Activated naive CD4-positive, alpha-beta T cell treated with anti-CD3 and anti-CD28 coated beads, Interleukin-2, amount 10 ng/mL, durations not matched to agents 7 days and 5 days (primary cell): ENCODE data around the gene TSPAN15.

Source experiments
- CTCF ChIA-PET: fragments of 350-600 bp; sonication (Branson Sonifier 250); formaldehyde crosslinking; loops from one replicate; lab custom pipeline; 2021; ENCODE audit warnings: antibody characterized with exemption; lab: Charles Lee
- DNase-seq: peaks from one replicate; pipeline ENCODE4 v3.0.0-alpha.2; 2020
- H3K27ac Mint-ChIP-seq: one replicate; pipeline ENCODE4 v1.8.0; 2021; ENCODE audit warnings: mild to moderate bottlenecking, moderate library complexity, mixed read lengths
- H3K27me3 Mint-ChIP-seq: one replicate; pipeline ENCODE4 v1.8.0; 2021; ENCODE audit warnings: mild to moderate bottlenecking, mixed read lengths
- H3K36me3 Mint-ChIP-seq: one replicate; pipeline ENCODE4 v1.8.0; 2021; ENCODE audit warnings: mixed read lengths
- H3K4me1 Mint-ChIP-seq: one replicate; pipeline ENCODE4 v1.8.0; 2021; ENCODE audit warnings: mixed read lengths
- H3K4me3 Mint-ChIP-seq: one replicate; pipeline ENCODE4 v1.8.0; 2021; ENCODE audit warnings: mild to moderate bottlenecking, moderate library complexity, mixed read lengths
- H3K9me3 Mint-ChIP-seq: one replicate; pipeline ENCODE4 v1.8.0; 2021; ENCODE audit warnings: mixed read lengths

The TSPAN15 gene

DNA sequence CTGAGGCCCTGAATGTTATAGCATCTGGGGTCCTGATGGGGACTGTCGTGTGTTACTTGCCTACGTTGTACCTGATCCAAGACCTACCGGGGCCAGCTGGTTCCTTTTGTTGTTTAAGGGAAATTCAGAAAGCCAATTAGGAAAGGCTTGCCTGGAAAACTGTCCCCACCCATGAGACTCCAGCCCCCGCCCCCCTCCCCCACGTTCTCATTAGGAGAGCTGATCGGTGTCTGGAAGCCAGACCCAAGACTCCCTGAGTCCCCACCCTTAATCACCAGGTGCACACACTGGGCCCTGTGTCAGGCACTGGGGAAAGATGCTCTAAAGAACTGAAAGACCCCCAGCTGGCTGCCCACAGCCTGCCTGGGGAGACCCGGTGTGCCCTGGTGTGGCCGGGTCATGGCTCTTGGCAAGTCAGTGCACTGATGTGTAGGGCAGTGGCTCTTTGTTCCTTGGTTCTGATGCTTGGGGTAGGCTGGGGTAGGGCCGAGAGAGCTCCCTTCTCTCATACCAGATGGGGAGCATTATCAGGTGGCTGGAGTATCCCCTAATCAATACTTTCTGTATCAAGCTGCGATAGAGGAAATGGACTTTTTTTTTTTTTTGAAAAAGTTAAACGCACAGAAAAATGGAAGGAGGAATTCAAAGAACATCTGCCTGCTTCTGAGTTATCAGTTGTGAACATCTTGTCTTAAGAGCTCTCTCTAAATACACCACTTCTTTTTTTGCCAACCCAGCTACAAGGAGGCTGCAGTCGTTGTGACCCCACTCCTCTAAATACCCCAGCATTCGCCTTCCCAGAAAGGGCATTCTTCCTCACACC is 16.9 kb downstream of the TSPAN15 start:
- peaks cover 69% of the 10 kb centered on the region for H3K4me1 Mint-ChIP-seq
- no peak overlapping the region for H3K4me3 Mint-ChIP-seq
- no peaks in the 10 kb centered on the region for H3K9me3 Mint-ChIP-seq
- peak overlapping the region; percentile 12 for H3K27ac Mint-ChIP-seq
- DNase-seq = no peak
- peaks cover 38% of the 10 kb centered on the region for H3K27me3 Mint-ChIP-seq
- CTCF ChIA-PET = interaction anchor here (1.1 to 1.3 kb wide), 2 partner anchors 18 to 19 kb away, joined by 3 read pairs; no protein-coding TSS in a partner anchor
- H3K36me3 Mint-ChIP-seq = peaks cover 3% of the 10 kb centered on the region

DNA sequence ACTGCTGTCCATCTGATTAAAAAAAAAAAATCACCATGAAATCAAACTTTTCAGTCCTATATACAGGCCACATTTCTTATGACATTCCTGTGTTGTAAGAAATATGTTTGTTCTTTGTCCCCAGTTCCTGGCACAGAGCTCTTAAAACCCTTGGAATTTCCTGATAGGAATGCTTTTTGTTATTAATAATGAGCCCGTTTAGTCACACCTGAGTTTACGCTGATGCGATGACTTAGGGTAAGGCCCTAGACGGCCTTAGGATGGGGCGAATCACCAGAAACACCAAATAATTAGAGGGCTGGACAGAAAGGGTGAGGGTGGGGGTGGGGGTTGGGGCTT is 17.5 kb downstream of the TSPAN15 start:
- no peak for DNase-seq
- Mint-ChIP-seq H3K4me3 (no peak overlapping the region), H3K4me1 (peaks cover 66% of the 10 kb centered on the region), H3K27me3 (peaks cover 44% of the 10 kb centered on the region), H3K36me3 (peaks cover 1% of the 10 kb centered on the region), H3K9me3 (no peaks in the 10 kb centered on the region), H3K27ac (peak overlapping the region; percentile 12)
- CTCF ChIA-PET = interaction anchor here (1.1 to 1.3 kb wide), 2 partner anchors 18 to 19 kb away, joined by 3 read pairs; no protein-coding TSS in a partner anchor

DNA sequence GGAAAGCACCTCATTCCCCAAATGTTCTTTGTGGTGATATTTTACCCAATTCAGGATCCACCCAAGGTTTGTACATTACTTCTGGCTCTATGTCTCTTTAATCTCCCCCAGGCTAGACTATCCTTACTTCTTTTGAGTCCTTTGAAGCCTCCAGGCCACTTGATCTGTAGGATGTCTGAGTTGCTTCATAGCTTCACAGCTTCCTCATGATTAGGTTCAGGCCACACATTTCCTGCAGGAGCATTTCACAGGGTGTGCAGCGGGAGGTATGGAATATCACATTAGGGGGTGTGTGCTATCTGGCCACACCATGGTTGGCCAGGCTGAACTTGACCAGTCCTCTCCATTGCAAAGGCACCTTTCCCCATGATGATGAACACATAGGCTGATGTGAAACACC is 18.7 kb downstream of the TSPAN15 start:
- Mint-ChIP-seq H3K4me1 (peaks cover 53% of the 10 kb centered on the region), H3K36me3 (peaks cover 1% of the 10 kb centered on the region), H3K9me3 (no peaks in the 10 kb centered on the region), H3K27me3 (peaks cover 54% of the 10 kb centered on the region), H3K27ac (no peak overlapping the region), H3K4me3 (no peak overlapping the region)
- no peak for DNase-seq
- CTCF ChIA-PET = interaction anchor here (0.6 kb wide), 1 partner anchor 39 kb away, joined by 3 read pairs; no protein-coding TSS in a partner anchor

DNA sequence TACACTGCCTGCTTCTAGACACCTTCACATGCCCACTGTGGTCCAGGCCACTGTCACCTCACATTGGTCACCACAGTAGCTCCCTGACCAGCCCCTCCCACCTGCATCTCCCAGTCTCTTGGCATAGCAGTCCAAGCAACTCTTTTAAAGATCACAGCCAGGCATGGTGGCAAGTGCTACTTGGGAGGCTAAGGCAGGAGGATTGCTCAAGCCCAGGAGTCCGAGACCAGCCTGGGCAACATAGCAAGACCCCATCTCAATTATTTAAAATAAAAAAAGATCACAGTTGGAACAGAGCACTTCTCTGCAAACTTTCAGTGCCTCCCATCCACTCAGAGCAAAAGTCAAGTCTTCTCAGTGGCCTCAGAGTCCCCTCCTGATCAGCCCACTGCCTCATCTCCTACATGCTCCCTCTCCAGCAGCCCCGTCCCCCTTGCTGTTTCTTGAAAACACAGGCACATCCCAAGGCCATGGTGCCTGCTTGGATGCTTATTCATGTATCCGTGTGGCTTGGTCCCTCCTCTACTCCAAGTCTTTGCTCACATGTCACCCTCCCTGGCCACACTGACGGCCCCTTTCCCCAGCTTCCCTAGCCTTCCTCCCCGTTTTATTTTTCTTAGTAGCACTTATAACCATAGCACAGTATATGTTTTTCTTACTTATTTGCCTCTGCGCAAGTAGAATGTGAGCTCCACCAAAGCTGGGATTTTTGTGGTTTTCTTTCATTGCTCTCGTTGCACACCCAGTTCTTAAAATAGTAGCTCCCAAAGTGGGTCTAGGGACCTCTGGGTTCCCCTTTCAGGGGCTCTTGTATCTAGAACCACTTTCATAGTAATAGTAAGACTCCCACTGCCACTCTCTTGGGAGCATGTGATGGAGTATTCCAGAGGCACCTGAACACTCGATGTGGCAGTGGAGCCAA is 19.5 kb downstream of the TSPAN15 start:
- Mint-ChIP-seq H3K36me3 (peaks cover 1% of the 10 kb centered on the region), H3K4me3 (no peak overlapping the region), H3K27me3 (peaks cover 59% of the 10 kb centered on the region), H3K27ac (no peak overlapping the region), H3K4me1 (peaks cover 45% of the 10 kb centered on the region), H3K9me3 (no peaks in the 10 kb centered on the region)
- CTCF ChIA-PET = interaction anchor here (1.1 kb wide), 1 partner anchor 45 kb away, joined by 3 read pairs; no protein-coding TSS in a partner anchor
- no peak for DNase-seq

DNA sequence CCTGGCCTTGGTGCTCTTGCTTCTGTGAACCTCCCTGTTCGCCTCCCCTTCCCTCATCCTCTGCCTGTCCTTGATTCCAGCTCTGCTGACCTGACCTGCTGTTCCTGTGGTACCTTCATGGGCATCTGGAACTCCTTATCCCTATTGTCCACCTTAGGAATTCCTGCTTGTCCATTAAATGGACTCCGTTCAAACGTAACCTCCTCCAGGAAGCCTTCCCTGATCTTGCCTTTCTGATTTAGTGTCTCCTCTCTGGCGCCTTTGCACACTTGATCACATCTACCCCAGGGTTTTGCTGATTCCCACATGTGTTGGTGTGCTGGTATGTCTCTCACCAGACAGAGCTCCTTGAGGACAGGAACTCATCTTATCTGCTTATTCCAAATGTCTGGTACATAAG is 20.9 kb downstream of the TSPAN15 start:
- Mint-ChIP-seq H3K27ac (no peak overlapping the region), H3K36me3 (peaks cover 1% of the 10 kb centered on the region), H3K4me1 (peaks cover 31% of the 10 kb centered on the region), H3K9me3 (no peaks in the 10 kb centered on the region), H3K27me3 (peaks cover 55% of the 10 kb centered on the region), H3K4me3 (no peak overlapping the region)
- CTCF ChIA-PET = interaction anchor here (1.1 kb wide), 1 partner anchor 43 kb away, joined by 3 read pairs; no protein-coding TSS in a partner anchor
- no peak for DNase-seq

DNA sequence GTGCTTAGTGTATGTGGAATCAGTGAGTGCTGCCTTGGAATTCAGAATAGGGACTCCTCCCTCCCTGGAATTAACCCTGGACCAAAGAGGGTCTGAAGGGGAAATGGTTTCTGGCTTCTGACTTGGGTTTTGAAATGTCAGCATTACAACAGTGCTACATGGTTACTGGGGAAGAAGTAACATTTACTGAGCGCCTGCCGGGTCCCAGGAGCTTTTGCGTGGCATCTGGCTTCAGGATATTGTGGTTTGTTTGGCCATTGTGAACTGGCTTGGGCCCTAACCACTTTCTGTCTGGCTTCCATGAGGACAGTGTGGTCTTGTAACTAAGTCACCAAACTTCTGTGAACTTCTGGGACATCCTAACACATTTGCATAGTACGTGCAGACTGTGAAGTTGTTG is 21.3 kb downstream of the TSPAN15 start:
- CTCF ChIA-PET = no interaction called here
- H3K27ac Mint-ChIP-seq = no peak overlapping the region
- H3K36me3 Mint-ChIP-seq = peaks cover 1% of the 10 kb centered on the region
- H3K4me1 Mint-ChIP-seq = peaks cover 27% of the 10 kb centered on the region
- H3K4me3 Mint-ChIP-seq = no peak overlapping the region
- no peaks in the 10 kb centered on the region for H3K9me3 Mint-ChIP-seq
- no peak for DNase-seq
- H3K27me3 Mint-ChIP-seq = peaks cover 55% of the 10 kb centered on the region

DNA sequence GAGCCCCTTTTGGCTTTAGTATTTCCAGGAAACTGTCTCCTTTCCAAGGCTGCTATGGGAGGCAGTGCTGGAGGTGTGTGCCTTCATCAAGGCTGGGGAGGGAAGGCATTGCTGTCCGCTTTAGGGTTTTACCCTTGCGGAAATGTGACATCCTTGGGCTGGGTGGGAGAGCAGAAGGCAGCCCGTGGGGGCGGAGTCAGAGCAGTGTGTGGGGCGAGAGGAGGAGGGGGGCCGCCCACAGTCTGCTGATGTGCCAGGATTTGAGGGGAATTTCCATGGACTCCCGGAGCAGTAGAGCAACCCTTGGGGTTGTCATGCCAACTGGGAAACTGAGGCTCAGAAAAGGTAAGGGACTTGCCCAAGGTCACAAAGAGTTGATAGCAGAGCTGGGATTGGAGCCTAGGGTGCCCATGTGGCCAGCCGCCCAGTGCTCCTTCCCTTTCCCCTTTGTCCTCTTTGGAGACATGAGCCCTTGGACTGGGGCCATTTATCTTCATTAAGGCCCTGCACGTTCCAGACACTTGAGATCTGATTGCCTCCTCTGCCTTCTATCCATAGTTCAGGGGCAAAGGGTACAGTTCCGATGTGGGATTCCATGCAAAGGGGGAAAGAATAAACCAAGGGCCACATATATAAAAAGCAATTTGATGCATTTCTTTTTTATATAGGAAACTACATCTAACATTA is 22.2 kb downstream of the TSPAN15 start:
- peaks cover 1% of the 10 kb centered on the region for H3K36me3 Mint-ChIP-seq
- H3K9me3 Mint-ChIP-seq = no peaks in the 10 kb centered on the region
- H3K4me3 Mint-ChIP-seq = no peak overlapping the region
- CTCF ChIA-PET = no interaction called here
- H3K27me3 Mint-ChIP-seq = peaks cover 55% of the 10 kb centered on the region
- H3K27ac Mint-ChIP-seq = no peak overlapping the region
- no peak for DNase-seq
- peaks cover 18% of the 10 kb centered on the region for H3K4me1 Mint-ChIP-seq

DNA sequence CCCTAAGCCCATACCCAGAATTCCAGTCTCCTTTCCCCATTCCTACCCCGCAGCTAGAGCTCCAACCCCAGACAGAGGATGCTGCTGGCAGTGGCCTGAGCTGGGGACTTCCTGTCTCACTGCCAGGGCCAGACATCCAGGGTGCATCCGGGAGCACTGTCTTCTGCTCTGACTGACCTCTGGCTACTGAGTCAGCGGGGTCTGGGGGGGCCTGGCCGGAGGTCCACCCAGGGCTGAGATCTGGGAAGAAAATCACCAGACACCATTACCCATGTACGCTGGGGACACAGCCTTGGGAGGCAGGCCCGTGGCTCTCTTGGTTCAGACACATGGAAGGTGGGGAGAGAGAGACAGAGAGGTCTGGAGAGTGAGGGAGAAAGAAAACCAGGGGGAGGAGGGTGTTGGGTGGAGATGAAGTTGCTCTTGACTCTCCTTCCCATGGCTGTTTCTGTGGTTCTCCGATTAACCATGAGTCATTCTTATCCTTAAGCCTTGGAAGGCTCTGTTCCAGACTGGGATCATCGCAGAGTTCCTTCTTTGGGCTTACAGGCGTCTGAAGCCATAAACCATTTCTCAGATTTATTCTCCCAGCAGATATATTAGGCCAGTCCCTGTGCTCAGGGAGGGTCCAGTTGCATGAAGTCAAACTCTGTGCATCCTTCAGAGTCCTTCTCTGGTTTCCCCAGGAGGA is 23.6 kb downstream of the TSPAN15 start:
- Mint-ChIP-seq H3K27ac (no peak overlapping the region), H3K27me3 (peaks cover 53% of the 10 kb centered on the region), H3K9me3 (no peaks in the 10 kb centered on the region), H3K4me1 (peaks cover 8% of the 10 kb centered on the region), H3K36me3 (peaks cover 1% of the 10 kb centered on the region), H3K4me3 (no peak overlapping the region)
- no peak for DNase-seq
- CTCF ChIA-PET = no interaction called here

DNA sequence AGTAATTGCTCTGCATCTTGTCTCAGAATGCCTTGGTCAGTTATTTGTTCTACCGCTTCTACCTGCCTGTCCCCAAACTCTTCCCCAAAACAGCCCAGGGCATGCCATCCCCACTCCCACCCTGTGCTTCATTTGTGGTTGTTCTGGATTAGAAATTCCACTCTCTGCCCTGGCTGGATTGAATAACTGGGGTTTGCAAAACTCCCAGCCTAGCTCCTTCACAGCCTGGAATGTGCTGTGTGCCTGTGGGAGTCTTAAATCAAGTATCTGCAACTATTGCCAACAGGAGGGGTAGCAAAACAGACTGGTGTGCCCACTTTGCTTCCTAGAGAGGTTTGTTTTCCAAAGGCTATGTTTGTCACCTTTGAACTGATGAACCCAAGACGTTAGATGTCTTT is 24.2 kb downstream of the TSPAN15 start:
- Mint-ChIP-seq H3K27me3 (peaks cover 52% of the 10 kb centered on the region), H3K9me3 (no peaks in the 10 kb centered on the region), H3K4me1 (peaks cover 6% of the 10 kb centered on the region), H3K36me3 (peaks cover 1% of the 10 kb centered on the region), H3K27ac (no peak overlapping the region), H3K4me3 (no peak overlapping the region)
- CTCF ChIA-PET = no interaction called here
- no peak for DNase-seq

DNA sequence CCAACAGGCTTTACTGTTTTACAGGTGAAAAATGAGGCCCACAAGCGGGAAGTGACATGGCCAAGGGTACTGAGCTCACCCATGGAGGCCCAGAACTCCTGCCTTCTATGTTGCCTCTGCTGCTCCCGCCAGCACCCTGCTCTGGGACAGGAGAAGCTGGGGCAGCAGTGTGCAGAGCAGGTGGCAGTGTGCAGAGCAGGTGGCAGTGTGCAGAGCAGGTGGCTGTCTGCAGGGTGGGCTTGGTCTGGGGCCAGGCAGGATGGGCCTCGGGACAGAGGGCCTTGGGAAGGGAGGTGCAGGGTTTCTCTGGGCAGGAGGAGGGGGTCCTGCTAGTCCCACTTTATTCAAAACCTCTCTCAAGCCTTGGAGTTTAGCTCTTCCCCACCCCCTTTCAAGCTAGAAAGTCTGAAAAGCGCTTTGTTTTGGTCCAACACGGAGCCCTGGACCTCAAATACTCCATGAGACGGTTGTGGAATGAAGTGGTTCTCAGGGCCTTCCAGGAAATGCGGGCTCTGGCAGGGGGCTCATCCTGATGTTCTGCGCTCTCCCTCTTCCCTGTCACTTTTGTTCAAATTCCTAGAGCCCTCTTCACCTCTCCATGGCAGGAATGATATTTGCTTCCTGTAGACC is 26.8 kb downstream of the TSPAN15 start:
- Mint-ChIP-seq H3K27me3 (peaks cover 33% of the 10 kb centered on the region), H3K36me3 (no peaks in the 10 kb centered on the region), H3K9me3 (no peaks in the 10 kb centered on the region), H3K4me3 (no peak overlapping the region), H3K4me1 (no peaks in the 10 kb centered on the region), H3K27ac (no peak overlapping the region)
- no peak for DNase-seq
- CTCF ChIA-PET = no interaction called here

DNA sequence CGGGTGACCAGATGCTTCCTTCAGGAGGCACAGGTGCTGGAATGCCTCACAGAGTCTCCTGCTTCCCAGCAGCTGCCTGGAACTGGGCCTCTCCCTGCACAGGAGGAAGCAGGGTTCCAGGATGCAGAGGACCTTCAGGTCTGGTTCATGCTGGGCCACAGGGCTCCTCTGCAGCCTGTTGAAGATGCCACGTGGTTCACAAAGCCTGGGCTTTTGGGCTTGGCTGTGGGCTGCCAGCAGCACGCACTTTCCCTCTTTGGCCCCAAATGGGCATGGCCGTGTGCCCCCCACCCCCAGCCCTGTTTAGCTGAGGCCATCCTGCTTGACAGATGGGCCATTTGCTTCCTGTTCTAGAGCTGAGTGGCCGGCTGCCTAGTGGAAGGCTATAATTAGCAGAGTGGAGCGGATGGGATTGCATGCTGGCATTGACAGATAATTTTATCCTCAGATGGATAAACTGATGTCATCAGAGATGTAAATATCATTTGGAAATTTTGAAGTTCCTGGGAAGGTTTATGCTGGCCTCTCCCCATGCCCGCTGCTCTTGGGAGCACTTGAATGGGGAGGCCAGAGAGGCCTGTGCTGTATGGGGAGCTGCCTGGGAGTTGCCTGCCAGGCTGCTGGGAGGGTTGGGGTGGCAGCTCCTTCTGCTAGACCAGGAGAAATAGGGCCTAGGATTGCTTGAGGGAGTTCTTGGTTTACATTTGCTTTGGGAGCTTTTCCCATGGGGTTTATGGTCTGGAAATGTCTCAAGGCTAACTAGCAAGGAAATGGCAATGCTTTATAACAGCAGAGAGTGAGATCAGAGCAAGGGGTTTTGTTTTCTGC is 28.2 kb downstream of the TSPAN15 start:
- Mint-ChIP-seq H3K4me3 (no peak overlapping the region), H3K4me1 (no peaks in the 10 kb centered on the region), H3K9me3 (no peaks in the 10 kb centered on the region), H3K36me3 (no peaks in the 10 kb centered on the region), H3K27ac (no peak overlapping the region), H3K27me3 (peaks cover 22% of the 10 kb centered on the region)
- DNase-seq = no peak
- CTCF ChIA-PET = interaction anchor here (0.6 to 0.7 kb wide), 2 partner anchors 31 to 36 kb away, joined by 3 read pairs; no protein-coding TSS in a partner anchor

DNA sequence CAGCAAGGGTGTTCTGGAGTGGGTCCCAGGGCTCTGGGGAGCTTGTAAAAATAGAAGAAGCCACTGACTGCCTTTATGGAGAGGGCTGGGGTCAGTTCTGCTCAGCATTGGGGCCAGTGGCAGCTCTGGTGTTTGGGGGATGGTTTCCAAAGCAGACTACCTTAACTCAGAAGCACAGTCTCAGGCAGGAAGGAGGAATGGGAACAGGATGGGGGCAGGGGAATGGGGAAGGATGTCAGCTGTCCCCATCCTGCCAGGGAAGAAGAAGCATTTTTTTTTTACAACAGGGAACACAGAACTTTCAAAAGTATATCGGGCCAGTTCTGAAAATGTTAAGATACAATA is 28.8 kb downstream of the TSPAN15 start:
- H3K4me3 Mint-ChIP-seq = no peak overlapping the region
- no peak overlapping the region for H3K27ac Mint-ChIP-seq
- H3K4me1 Mint-ChIP-seq = no peaks in the 10 kb centered on the region
- DNase-seq = no peak
- peaks cover 16% of the 10 kb centered on the region for H3K27me3 Mint-ChIP-seq
- H3K9me3 Mint-ChIP-seq = no peaks in the 10 kb centered on the region
- CTCF ChIA-PET = interaction anchor here (0.7 kb wide), 1 partner anchor 36 kb away, joined by 3 read pairs; no protein-coding TSS in a partner anchor
- H3K36me3 Mint-ChIP-seq = no peaks in the 10 kb centered on the region
